Keratinocyte (primary cell): ENCODE data around the gene FAM47A. TPM values are rescaled to one million over a fixed set of nuclear protein-coding genes. Genes with fewer than 3 reads are reported as not detected.

Experiments used
- DNase-seq: peaks from one replicate; pipeline ENCODE4 v3.0.0-alpha.2; 2011; ENCODE audit warnings: low read depth, missing footprints, low spot score
- FAIRE-seq: peaks from 2 replicates; lab custom pipeline; 2011; peaks lifted over from hg19 to GRCh38; lab: Jason Lieb, UNC
- H2AFZ ChIP-seq: 2 replicates; pipeline ENCODE4 v1.6.0; 2012; ENCODE audit warnings: low read length, control low read depth, inconsistent platforms; ENCODE audit not compliant: control insufficient read depth
- H3K27ac ChIP-seq: 2 replicates; pipeline ENCODE4 v1.5.1; 2011; ENCODE audit warnings: low read length; ENCODE audit not compliant: control insufficient read depth, insufficient read depth
- H3K27me3 ChIP-seq: 3 replicates; pipeline ENCODE4 v1.6.0; 2011; ENCODE audit warnings: low read length; ENCODE audit not compliant: control insufficient read depth, insufficient read depth; ENCODE audit errors: extremely low read depth
- H3K36me3 ChIP-seq, 2 experiments: 2 replicates in 1 of 2; 3 replicates in 1 of 2; pipeline ENCODE4 v1.5.1; 2011; ENCODE audit warnings: low read length in 2 of 2, mild to moderate bottlenecking in 1 of 2; ENCODE audit not compliant: control insufficient read depth in 2 of 2, insufficient read depth in 2 of 2; ENCODE audit errors: extremely low read depth in 1 of 2
- H3K4me1 ChIP-seq: 3 replicates; pipeline ENCODE4 v1.5.1; 2011; ENCODE audit warnings: low read length; ENCODE audit not compliant: control insufficient read depth, insufficient read depth; ENCODE audit errors: extremely low read depth
- H3K4me2 ChIP-seq: 3 replicates; pipeline ENCODE4 v1.6.0; 2011; ENCODE audit warnings: low read depth, low read length; ENCODE audit not compliant: control insufficient read depth, insufficient read depth; ENCODE audit errors: extremely low read depth
- H3K4me3 ChIP-seq, 3 experiments: fragments of 200-600 bp in 1 of 3; sonication (generic) in 1 of 3; 2 replicates in 2 of 3; 3 replicates in 1 of 3; pipeline ENCODE4 v1.5.1; 2011 to 2016; ENCODE audit warnings: low read length in 3 of 3, mild to moderate bottlenecking in 3 of 3, control low read depth in 2 of 3, inconsistent platforms in 1 of 3, low read depth in 1 of 3, mixed read lengths in 1 of 3, mixed run types in 1 of 3, moderate library complexity in 1 of 3; ENCODE audit not compliant: control insufficient read depth in 2 of 3, insufficient read depth in 2 of 3; ENCODE audit errors: extremely low read depth in 1 of 3
- H3K79me2 ChIP-seq: 2 replicates; pipeline ENCODE4 v1.6.0; 2012; ENCODE audit warnings: low read length; ENCODE audit not compliant: control insufficient read depth, insufficient read depth
- H3K9ac ChIP-seq: 3 replicates; pipeline ENCODE4 v1.6.0; 2011; ENCODE audit warnings: low read length; ENCODE audit not compliant: control insufficient read depth, insufficient read depth; ENCODE audit errors: extremely low read depth
- H3K9me1 ChIP-seq: 3 replicates; pipeline ENCODE4 v1.6.0; 2011; ENCODE audit warnings: low read length; ENCODE audit not compliant: control insufficient read depth, insufficient read depth; ENCODE audit errors: extremely low read depth
- H3K9me3 ChIP-seq: 2 replicates; pipeline ENCODE4 v1.5.1; 2012; ENCODE audit warnings: low read depth, low read length; ENCODE audit not compliant: control insufficient read depth
- H4K20me1 ChIP-seq: 3 replicates; pipeline ENCODE4 v1.6.0; 2011; ENCODE audit warnings: low read length; ENCODE audit not compliant: control insufficient read depth, insufficient read depth; ENCODE audit errors: extremely low read depth
- CTCF ChIP-seq, 3 experiments: IDR thresholded peaks in 1 of 3; conservative IDR thresholded peaks in 1 of 3; optimal IDR thresholded peaks in 1 of 3; 2 replicates in 2 of 3; 3 replicates in 1 of 3; pipeline versions ENCODE3 to v1.5.1; 2011; ENCODE audit warnings: low read length in 3 of 3, mild to moderate bottlenecking in 3 of 3, moderate library complexity in 2 of 3, control low read depth in 1 of 3, inconsistent platforms in 1 of 3; ENCODE audit not compliant: insufficient read depth in 2 of 3; ENCODE audit errors: extremely low read depth in 1 of 3
- EZH2 ChIP-seq: IDR thresholded peaks from one replicate; pipeline ENCODE4 v1.6.1; 2012; ENCODE audit warnings: inconsistent platforms, mild to moderate bottlenecking, low read length, moderate library complexity
- dilution Hi-C: fragments of 300-500 bp; cut with MboI; formaldehyde crosslinking; loops from one replicate; pipeline ENCODE4 v1.7.0; 2020; ENCODE audit warnings: low sequenced_read_pairs; ENCODE audit not compliant: extremely low pct_ligation_motif_present
- polyA plus RNA-seq, 5 experiments: library from polyadenylated mRNA; depleted of rRNA in 3 of 5; stranded (reverse) in 3 of 5; stranded (forward) in 1 of 5; unstranded in 1 of 5; fragments of >200 nt; gene quantifications; 1 replicate in 1 of 5; 2 replicates in 3 of 5; 3 replicates in 1 of 5; pipeline versions ENCODE4 v1.2.1 to v1.2.3, GENCODE V29; 2011 to 2012; ENCODE audit warnings: missing spikeins in 2 of 5, low read depth in 1 of 5, low replicate concordance in 1 of 5

Gene FAM47A
- polyA plus RNA-seq, 1 donor (not counting 4 experiments of a cell fraction or from before 2014, with no cell fraction given): not detected

- Histone ChIP-seq H3K27me3 (no peaks in the 10 kb centered on the region), H3K79me2 (no peaks in the 10 kb centered on the region), H3K9me1 (no peaks in the 10 kb centered on the region), H3K9ac (no peak overlapping the region), H3K36me3 (no peaks in the 10 kb centered on the region), H4K20me1 (no peaks in the 10 kb centered on the region), H3K4me3 (no peak overlapping the region), H3K4me1 (no peaks in the 10 kb centered on the region), H3K27ac (no peak overlapping the region), H2AFZ (no peak overlapping the region), H3K9me3 (no peaks in the 10 kb centered on the region), H3K4me2 (no peak overlapping the region)
- DNase-seq (no peak), FAIRE-seq (no peak)
- TF ChIP-seq CTCF (optimal IDR thresholded peaks at IDR 0.05 in 1 of 3, IDR thresholded peaks at IDR 0.05 in 1 of 3, conservative IDR thresholded peaks at IDR 0.05 in 1 of 3; ENCODE audit: extremely low read depth in 1 of 3, insufficient read depth in 2 of 3, low read length in 3 of 3) (no peak), EZH2 (no peak)
- dilution Hi-C loops: no loop called here
Observed at GRCh38 chrX:34146906-34147305, 14.8 kb upstream of the FAM47A start.

GRCh38 chrX:34144246-34144645, 12.1 kb upstream of the FAM47A start:
- no peaks in the 10 kb centered on the region for H3K36me3 ChIP-seq
- H3K4me1 ChIP-seq: no peaks in the 10 kb centered on the region
- FAIRE-seq: no peak
- no peak overlapping the region for H3K9ac ChIP-seq
- dilution Hi-C loops: no loop called here
- TF ChIP-seq EZH2: no peak
- H3K9me3 ChIP-seq: no peaks in the 10 kb centered on the region
- H2AFZ ChIP-seq: no peak overlapping the region
- H3K27me3 ChIP-seq: no peaks in the 10 kb centered on the region
- no peak overlapping the region for H3K4me3 ChIP-seq
- no peak for DNase-seq
- H3K9me1 ChIP-seq: no peaks in the 10 kb centered on the region
- H3K4me2 ChIP-seq: no peak overlapping the region
- no peak overlapping the region for H3K27ac ChIP-seq
- H3K79me2 ChIP-seq: no peaks in the 10 kb centered on the region
- H4K20me1 ChIP-seq: no peaks in the 10 kb centered on the region

- Histone ChIP-seq H3K4me3 (no peak overlapping the region), H3K79me2 (no peaks in the 10 kb centered on the region), H2AFZ (no peak overlapping the region), H3K36me3 (no peaks in the 10 kb centered on the region), H3K9me3 (no peaks in the 10 kb centered on the region), H3K4me1 (no peaks in the 10 kb centered on the region), H3K4me2 (no peak overlapping the region), H3K27me3 (no peaks in the 10 kb centered on the region), H3K27ac (no peak overlapping the region), H3K9ac (no peak overlapping the region), H3K9me1 (no peaks in the 10 kb centered on the region), H4K20me1 (no peaks in the 10 kb centered on the region)
- dilution Hi-C loops: no loop called here
- TF ChIP-seq EZH2: no peak
- no peak for TF ChIP-seq CTCF (optimal IDR thresholded peaks at IDR 0.05 in 1 of 3, IDR thresholded peaks at IDR 0.05 in 1 of 3, conservative IDR thresholded peaks at IDR 0.05 in 1 of 3; ENCODE audit: extremely low read depth in 1 of 3, insufficient read depth in 2 of 3, low read length in 3 of 3)
- FAIRE-seq (no peak), DNase-seq (no peak)
Observed at GRCh38 chrX:34140816-34141215, 8.7 kb upstream of the FAM47A start.
